NCI-H510A (cell line): ENCODE data around the gene FEM1B.

Source experiments
- DNase-seq: peaks from one replicate; lab custom pipeline; 2025; lab: John Stamatoyannopoulos, UW

Gene FEM1B

DNA sequence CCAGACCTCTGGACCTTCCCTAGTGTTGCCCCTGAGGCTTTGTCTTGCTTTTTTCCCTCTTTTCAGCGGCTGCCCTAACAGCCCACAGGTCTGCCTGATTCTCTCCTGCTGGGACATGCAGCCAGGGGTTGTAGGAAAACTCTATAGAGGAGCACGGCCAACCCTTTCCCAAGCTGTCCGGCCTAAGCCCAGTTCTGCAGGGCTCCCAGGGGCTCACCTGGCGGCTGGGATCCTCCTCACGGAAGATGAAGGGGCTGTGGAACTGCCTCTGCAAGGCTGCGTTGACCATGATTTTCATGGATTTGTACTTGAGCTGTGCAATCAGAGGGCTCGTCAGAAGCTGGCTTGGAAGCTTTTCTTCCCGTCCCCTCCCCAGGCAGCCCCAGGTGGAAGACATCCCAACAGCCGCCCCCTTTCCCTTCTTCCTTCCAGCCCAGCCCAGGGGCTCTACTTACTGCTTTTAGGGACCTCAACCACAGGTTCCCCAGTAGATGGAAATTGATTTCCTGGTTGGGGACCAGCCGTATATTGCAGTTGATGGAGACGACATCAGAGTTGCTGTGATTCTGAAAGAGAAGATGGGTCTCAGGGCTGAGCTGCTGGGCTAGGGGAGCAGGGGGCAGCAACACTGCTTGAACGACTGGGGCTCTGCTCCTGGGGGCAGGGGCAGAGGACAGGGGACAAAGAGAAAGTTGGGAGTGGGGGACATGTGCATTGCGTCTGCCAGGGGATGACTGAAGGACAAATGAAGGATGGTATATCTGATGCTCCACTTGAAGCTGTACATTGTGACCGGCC is 29.8 kb downstream of the FEM1B start:
- no peak for DNase-seq

DNA sequence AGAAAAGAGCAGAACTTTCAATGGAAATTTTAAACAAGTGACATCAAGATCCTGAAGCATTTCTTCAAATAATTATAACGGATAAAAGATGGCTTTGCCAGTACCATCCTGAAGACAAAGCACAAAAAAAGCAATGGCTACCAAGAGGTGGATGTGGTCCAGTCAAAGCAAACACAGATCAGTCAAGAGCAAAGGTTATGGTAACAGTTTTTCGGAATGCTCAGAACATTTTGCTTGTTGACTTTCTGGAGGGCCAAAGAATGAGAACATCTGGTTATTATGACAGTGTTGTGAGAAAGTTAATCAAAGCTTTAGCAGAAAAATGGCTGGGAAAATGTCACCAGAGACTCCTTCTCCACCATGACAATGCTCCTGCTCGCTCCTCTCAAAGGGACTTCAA is 31.5 kb downstream of the FEM1B start:
- no peak for DNase-seq

DNA sequence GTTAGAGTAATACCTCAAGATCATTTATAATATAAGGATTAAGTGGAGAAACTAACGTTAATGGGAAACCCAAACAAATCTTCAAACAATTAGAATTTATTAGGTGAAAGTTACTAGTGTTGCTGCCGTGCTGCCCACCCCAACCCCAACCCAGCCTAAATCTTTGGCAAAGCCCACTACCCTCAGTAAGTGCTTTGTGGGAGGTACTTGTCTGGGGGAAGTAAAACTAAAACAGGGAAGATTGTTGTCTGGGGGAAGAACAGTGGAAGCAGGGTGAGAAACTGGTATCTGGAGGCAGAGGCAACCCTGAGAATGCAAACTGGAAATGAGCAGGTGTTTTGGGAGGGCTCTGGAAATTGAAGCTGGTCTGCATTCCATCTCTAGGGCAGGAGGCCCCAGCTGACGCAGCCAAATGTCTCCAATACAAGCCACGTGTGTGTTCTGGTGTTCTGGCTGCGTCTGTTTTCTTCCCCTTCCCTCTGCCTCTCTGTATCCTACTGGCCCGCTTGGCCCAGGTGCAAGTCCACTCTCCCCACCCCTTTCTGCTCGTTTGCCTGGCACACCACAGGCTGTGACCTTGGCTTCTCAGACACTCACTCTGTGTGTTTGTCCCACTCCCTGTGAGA is 32.7 kb downstream of the FEM1B start:
- no peak for DNase-seq

DNA sequence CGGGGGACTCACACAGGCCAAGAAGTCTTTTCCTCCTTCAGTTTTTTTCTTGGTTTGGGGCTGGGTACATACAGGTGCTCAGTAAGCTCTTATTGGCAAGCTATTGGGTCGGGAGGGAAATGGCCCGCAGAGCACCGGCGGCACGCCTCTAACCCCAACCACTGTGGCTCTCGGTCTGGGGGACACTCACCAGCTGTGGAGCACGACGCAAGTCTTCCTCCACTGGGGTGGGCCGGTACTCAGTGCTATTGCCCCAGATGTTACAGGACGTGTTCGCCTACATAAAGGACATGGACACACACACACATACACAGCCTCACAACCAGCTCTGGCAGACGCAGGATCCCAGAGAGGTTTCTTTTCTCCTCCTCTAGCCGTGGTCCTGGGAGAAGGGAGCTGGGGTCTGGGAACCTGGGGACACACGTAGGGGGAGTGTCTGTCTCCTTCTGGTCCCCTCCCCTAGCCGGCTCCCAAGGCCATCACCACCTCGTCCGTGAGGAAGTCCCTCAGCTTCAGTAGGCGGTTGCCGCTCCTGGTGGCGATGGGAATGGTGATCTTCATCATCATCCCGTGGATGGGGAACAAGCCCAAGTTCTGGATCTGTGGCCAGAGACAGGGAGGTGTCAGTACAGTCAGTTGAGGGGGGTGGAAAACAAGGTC is 33.4 kb downstream of the FEM1B start:
- DNase-seq = no peak

DNA sequence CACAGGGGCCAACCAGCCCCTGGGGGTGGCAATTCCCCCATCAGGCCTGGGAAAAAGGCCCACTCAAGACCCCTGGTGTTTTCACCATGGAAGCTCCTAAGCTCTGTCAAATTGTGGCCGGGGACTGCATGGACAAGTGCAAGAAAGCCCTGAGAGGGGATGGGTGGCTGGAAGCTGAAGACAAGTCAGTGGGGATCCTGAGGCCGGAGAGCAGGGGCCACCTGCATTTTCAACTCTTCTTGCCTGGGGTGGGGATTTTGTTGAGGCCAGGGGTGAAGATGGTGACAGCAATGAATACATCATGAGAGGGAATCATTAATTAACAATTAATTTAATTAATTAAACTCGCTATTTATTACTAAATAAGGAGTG is 33.9 kb downstream of the FEM1B start:
- no peak for DNase-seq

DNA sequence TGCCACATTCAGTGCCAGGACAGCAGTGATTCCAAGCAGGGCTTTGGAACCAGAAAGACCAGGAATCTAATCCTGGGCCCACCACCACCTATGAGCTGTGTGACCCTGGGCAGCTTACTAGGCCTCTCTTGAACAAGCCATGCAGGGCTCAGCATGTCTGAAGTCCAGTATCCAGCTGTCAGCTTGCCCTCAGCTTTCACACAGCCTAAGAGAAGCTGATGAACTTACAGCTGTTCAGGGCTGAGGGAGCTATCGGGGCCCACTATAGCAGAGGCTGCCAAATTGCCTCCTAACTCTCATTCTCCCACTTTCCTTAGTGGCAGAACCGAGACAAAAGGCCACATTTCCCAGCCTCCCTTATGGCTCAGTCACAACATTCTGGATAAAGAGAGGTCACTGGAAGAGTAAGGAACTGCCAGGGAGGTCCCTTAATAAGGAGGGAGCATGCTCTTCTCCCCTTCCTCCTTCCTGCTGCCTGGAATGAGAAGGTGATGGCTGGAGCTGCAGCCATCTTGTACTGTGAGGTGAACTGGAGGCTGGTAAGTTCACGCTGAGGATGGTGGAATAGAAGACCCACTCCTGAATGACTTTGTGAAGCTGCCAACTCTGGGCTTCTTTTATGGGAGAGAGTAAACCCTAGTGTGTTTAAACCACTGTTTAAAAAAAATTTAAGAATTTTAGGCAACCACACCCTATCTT is 34.5 kb downstream of the FEM1B start:
- no peak for DNase-seq

DNA sequence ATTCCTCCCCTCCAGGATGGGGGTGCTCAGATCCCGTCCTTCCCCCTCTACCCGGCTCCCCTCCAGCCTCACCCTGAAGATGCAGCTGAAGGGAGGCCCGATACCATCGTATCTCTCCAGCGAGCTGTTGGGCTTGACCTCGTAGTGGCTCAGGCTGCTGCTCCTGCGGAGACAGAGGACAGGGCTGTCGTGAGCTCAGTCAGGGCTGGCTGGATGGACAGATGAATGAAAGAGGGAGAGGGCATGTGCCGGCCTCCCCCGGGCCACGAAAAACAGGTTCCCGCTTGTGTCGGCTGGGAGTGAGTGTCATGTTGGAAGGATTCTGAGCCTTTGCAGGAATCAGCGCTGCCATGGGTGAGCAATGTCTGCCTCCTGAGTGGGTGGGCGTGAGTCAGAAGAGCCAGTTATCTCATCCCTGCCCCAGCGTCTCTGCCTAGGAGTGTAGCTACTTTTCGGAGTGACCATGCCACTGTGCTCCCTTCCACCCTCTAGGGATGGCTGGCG is 35.2 kb downstream of the FEM1B start:
- no peak for DNase-seq

DNA sequence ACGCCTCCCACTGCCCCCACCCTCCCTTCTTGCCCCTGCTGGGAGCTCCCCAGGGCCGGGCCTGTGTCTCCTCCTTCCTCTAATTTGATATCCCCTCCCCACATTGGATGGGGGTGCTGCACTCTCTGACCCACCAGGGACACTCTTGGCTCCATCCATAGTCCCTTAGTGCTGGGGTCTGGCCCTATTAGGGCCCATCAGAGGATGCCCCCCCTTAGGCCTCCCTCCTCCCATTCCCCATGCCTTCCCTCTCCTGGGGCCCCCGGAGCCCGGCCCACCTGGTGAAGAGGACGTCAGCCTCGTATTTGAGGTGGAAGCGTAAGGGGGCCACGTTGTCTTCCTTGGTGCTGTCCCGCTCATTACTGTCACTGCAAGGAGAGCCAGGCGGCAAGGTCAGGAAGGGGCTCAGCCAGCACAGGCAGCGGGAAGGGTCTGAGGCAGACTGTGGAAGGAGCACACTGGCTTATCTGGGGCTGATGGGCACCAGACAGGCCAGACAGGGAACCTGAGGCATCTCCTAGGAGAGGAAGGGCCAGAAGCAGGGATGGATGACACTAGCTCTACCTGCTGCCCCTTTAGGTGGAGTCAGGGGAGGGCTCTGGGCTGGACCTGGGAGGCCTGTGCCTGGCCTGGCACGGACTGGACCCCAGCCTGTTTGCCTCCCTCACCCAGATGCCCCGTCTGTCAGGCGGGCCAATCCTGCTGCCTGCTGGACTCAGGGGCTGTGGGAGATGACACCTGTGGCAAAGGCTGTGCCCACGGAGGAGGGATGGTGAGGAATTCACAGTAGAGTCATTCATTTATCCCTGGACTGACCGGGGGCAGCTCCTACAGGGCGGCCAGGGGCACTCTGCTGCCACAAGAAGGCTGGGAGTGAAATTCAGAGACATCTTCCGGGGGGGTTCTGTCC is 36.2 kb downstream of the FEM1B start:
- DNase-seq = no peak

DNA sequence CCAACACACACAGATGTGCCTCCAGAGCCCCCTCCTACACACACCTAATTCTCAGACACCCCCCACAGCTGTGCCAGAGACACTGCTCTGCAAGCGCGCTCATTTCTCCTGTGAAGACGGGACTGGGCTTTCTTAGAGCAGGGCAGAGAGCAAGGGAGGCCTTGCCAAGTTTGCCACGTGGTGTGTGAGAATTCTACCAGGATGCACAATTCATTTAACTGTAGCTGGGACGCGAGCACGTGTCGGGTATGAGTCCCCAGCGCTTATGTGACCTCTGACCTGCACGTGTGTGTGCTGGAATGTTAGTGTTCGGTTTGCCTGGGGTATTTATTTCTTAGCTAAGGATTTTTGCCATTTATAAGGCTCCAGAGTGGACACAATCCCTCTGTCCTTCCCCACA is 37.0 kb downstream of the FEM1B start:
- DNase-seq = no peak

DNA sequence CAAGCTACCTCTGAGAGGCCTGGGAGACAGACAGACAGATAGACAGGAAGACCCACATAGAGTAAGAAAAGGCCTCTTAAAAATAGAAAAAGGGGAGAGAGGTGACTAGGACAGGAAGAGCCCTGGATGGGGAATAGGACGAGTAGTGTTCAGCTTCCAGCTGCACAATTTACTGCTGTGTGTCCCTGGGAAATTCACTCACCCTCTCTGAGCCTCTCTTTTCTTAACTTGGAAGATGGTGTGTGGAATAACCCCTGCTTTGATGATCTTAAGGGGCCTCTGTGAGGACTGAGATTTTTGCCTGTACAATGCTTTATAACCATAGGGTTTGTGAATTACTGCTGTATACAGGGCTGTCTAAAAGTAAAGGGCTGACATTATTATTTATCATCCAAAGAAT is 37.5 kb downstream of the FEM1B start:
- no peak for DNase-seq

DNA sequence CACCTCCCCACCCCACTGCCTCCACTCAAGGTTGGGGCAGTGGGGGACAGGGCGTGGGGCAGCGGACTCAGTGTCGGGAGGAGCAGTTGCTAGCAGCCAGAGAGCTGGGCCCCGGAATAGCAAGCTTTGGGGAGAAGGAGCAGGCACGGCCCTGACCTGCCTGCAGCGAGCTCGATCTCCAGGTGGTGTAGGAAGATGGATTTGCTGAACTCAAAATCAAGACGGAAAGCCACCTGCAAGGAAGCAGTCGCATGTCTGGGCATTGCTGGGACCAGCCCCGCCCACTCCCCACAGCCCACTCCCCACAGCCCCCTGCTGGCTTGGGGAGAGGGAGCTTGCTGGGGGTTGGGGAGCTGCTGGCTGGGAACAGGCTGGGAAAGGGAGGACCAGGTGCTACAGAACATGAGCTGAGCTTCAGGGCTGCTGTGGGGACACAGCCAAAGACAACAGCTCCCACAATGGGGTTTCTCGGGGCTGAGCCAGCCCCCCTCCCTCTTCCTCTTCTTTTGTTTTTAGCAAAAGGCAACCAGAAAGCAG is 38.0 kb downstream of the FEM1B start:
- no peak for DNase-seq

DNA sequence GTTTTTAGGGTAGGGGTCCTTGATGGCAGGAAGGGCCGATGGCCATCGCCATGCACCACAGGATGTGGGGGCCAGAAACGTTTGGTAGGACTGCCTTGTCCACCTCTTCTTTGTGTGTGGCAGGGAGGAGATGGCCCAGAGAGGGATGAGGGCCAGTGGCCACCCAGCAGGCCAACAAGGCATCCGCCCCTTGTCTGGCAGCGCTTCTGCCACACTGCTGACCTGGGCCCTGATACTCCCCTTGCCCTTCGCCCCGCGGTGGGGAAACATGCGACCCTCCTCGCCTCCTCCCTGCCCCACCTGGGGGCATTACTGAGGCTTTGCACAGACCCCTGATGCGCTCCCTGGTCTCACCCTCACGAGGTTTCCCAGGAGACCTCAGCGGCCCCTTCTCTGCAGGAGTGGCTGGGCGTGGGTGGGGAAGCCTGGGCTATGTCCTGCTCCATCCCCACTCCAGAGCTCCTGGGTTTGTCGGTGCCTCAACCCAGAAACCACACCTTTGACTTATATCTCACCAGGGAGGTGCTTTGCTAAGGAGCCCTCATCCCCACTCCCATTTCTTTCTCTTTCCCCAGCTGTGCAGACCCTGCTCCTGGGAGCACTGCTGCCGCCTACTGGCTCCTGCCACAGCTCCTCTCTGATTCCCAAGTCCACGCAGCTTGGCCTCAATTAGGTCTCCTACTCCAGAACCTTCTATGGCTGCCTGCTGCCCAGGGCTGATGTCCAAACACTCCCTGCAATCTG is 38.7 kb downstream of the FEM1B start:
- DNase-seq = no peak

DNA sequence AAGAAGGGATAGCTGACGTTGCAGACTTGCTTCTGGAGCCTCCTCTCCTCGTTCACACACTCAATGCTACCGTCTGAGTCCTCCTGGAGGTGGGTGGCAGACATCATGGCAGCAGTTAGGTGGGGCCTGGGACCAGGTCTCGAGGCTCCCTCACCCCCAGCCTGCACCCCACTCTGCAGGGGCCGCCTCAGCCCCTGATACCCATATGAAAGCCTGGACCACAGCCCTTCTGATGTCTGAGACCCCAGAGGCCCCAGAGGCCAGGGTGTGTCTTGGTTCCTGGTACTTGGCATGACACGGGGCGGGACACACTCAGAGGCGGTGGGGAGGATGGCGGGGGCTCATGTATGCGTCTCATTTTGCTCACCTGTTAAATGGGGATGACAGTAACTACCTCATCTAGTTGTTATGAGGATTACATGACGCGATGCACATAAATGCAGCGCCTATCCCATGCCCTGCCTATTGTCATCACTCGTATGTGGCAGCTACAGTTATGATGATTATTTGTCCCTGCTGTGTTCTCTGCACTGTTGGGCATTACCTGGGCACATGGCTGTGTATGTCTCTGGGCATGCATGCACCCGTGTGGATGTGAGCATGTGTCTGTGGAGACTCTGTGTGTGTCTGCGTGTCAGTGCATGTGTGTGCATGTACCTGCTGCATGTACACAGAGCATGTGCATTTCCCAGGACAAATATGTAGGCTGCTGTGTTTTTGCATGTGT is 39.9 kb downstream of the FEM1B start:
- DNase-seq = no peak

DNA sequence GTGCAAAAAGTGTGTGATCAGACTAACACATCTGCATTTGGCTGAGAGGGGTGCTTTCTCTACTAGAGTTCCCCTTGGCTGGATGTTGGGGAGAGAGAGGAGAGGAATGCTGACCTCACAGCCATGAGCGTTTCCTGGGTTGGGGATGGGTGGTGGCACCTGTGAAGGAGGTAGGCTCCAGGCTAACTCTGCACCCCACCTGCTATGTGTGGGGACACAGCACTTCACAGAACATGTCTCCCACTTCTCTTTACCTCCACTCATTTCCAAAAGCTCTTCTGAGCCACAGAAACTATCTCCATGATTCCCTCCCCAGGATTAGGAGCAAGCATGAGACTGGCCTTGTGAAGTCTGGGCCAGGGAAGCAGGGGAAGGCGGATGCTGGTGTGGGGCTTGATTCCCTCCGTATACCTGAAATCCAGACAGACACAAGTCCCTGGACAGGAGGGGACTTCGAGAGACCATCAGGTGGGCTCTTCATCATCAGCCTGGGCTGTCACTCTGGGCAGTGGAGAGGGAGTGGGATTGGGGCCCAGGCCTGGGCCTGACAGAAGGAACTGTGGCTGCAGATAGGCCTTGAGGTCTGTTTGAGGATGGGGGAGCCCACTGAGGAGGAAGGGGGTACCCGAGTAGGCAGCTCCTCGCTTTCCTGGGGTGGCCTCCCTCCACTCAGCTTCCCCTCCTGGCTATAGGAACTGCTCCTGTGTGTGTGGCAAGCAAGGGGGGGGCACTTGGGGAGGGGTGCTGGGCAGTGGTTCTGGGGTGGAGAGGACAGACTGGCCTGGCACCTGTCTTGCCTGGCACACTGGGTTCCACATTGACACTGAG is 40.7 kb downstream of the FEM1B start:
- no peak for DNase-seq

DNA sequence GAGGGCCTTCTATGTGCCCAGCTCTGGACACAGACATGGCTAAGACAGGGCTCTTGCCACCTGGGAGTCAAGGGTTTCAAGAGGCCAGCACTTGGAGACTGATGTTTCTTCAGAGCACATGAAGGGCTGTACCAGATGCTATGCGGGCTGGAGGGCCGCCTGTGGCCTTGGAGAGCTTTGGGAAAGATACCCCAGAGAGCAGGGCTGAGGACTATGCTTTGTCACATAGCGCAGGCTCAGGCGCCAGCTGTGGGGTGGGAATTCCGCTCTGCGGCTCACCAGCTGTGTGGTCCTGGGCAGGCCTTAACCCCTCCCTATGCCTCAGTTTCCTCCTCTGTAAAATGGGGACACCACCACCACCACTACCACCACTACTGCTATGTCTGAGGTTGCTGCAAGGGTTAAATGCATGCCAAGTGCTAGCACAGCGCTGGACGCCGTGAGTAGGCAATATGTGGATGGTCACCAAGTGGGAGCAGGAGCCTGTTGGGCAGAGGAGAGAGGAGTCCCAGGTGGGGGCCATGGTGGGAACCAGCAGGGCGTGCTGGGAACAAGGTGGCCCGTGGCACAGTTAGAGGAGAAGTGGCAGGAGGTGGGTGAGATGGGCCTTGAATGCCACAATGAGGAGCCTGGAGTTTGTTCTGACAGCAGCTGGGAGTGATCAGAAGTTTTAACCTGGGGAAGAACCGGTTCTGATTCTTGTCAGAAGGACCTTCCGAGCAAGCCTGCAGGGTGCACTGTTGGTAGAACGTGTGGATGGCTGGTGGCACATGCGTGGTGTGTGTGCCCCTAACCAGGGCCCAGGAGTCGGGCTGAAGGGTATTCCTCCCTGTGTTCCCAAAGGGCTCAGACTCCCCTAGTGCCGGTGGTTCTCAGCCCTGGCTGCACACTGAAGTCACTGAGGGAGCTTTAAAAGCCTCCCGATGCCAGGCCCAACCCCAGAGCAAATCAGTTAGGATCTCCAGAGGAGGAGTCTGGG is 41.7 kb downstream of the FEM1B start:
- DNase-seq = no peak

DNA sequence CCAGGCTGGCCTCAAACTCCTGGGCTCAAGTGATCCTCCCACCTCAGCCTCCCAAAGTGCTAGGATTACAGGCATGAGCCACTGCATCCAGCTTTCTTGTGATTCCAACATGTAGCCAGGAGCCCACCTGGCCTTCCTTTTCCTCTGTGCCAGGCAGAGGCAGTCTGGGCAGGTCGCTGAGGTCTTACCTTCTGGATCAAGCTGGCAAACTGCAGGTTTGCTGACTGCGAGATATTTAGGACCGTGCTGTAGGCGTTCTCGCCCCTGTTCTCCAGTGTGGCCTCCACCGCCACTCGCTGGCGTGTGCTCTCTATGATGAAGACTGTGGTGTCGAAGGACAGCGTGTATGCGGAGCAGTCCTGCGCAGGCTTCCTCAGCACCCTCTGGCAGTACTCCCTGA is 42.5 kb downstream of the FEM1B start:
- DNase-seq = no peak

DNA sequence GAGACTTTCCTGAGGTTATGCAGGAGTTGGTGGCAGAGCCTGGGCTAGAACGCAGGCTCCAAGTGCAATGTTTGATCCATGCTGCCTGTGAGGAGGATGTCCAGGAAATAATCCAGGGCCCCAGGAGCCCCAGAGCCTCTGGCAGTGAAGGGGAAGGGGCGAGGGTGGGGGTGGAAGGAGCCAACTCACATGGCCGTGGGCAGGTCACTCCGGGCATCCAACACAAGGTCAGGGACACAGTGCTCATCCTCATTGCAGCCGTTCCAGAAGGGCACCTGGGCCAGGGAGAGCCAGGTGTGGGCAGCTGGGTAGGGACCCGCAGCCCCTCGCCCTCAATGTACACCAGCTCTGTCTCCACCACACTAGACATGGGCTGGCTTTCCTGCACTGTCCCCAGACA is 43.7 kb downstream of the FEM1B start:
- DNase-seq = no peak

DNA sequence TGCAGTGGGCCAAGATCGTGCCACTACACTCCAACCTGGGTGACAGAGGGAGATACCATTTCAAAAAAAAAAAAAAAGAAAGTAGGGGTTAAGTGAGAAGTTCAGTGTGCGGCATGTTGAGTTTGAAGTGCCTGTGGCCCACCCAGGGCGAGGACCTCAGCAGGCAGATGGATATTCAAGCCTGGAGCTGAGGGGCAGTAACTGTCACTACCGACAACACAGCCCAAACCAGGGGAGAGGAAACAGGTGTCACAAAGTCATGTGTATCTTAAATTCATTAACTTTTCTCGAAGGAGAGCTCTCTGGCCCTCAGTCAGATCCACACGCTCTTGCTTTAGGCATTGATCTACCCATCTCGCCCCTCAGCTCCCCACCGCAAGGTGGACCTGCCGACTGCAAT is 45.3 kb downstream of the FEM1B start:
- DNase-seq = no peak
